Lung (tissue), 12 donors: ENCODE measurements around the gene CHD1. TPM values are rescaled to one million over a fixed set of nuclear protein-coding genes. Genes with fewer than 3 reads are reported as not detected.

Source experiments
- ATAC-seq: fragments of 200-7000 bp; cut with Tn5 transposase; one replicate; pipeline ENCODE4 v1.9.1; 2020; ENCODE audit warnings: moderate number of reproducible peaks; ENCODE audit not compliant: insufficient read depth, low FRiP score
- DNase-seq, 3 donors: peaks; one replicate each; pipeline ENCODE4 v3.0.0-alpha.2; 2013 to 2017
- H3K27ac ChIP-seq, 2 donors: one replicate each; pipeline ENCODE4 v1.5.1; 2013; ENCODE audit warnings: mild to moderate bottlenecking in 2 of 2, moderate library complexity in 2 of 2, control low read depth in 1 of 2, inconsistent platforms in 1 of 2, low read depth in 1 of 2, low read length in 1 of 2
- H3K27me3 ChIP-seq, 3 donors: one replicate each; pipeline ENCODE4 v1.5.1; 2013; ENCODE audit warnings: low read length in 2 of 3; ENCODE audit not compliant: control insufficient read depth in 3 of 3, insufficient read depth in 3 of 3
- H3K36me3 ChIP-seq, 4 donors: one replicate each; pipeline ENCODE4 v1.5.1; 2013; ENCODE audit warnings: low read length in 4 of 4, mild to moderate bottlenecking in 1 of 4, moderate library complexity in 1 of 4; ENCODE audit not compliant: control insufficient read depth in 4 of 4, insufficient read depth in 4 of 4
- H3K4me1 ChIP-seq, 5 donors: one replicate each; pipeline ENCODE4 v1.5.1; 2013; ENCODE audit warnings: low read length in 5 of 5, mild to moderate bottlenecking in 2 of 5, moderate library complexity in 1 of 5; ENCODE audit not compliant: control insufficient read depth in 5 of 5, insufficient read depth in 5 of 5
- H3K4me3 ChIP-seq: one replicate; pipeline ENCODE4 v1.5.1; 2013; ENCODE audit warnings: mild to moderate bottlenecking, control low read depth, moderate library complexity
- H3K9ac ChIP-seq, 2 donors: one replicate each; pipeline ENCODE4 v1.5.1; 2013; ENCODE audit warnings: low read length in 2 of 2, control low read depth in 1 of 2; ENCODE audit not compliant: insufficient read depth in 1 of 2
- H3K9me3 ChIP-seq, 4 donors: one replicate each; pipeline ENCODE4 v1.5.1; 2013; ENCODE audit warnings: low read length in 3 of 4, mild to moderate bottlenecking in 1 of 4, moderate library complexity in 1 of 4; ENCODE audit not compliant: control insufficient read depth in 4 of 4, insufficient read depth in 3 of 4
- CTCF ChIP-seq: IDR thresholded peaks from 2 replicates; pipeline ENCODE4 v1.5.1; 2012; ENCODE audit warnings: mild to moderate bottlenecking; ENCODE audit errors: control extremely low read depth, extremely low read depth
- WGBS, 2 donors: extraction: QIAGEN DNeasy Blood & Tissue Kit; methylation state at CpG; one replicate each; pipeline ENCODE4 v1.1.7; 2013; 5-methylcytosine and 5-hydroxymethylcytosine counted together
- polyA plus RNA-seq, 2 donors: library from polyadenylated mRNA; stranded (reverse); fragments of 200-250 nt; gene quantifications; one replicate each; pipeline ENCODE4 v1.2.1, GENCODE V29; 2013
- total RNA-seq, 2 donors: library from RNA; depleted of rRNA in 1 of 2; stranded (reverse); fragments of >200 nt in 1 of 2; gene quantifications; one replicate each; pipeline ENCODE4 v1.2.1, GENCODE V29; 2014 to 2021
- donor health status: control.
- donor health status: control.
- donor health status: Bipolar disorder and iron deficiency.
- donor health status: healthy.
- donor health status: DM: yes; HTN: yes; CAD: no.

The CHD1 gene
- total and polyA plus RNA-seq, 4 donors, result 17.8 to 126 (median 22.6) TPM

GRCh38 chr5:98839469-98840383 lies 89.1 kb downstream of the CHD1 start:
- H3K27me3 ChIP-seq, result no peaks in the 10 kb centered on the region
- peak; percentile 21 to 55 (median 53) for DNase-seq
- WGBS, 2 donors, result 42 to 48% methylated on average over 41 to 42 of the region's 42 CpGs

GRCh38 chr5:98836175-98836574 lies 92.6 kb downstream of the CHD1 start:
- Histone ChIP-seq H3K27ac (no peak overlapping the region), H3K4me1 (peaks cover 0 to 4% (median 0%) of the 10 kb centered on the region in 5 donors), H3K9me3 (no peaks in the 10 kb centered on the region), H3K36me3 (no peaks in the 10 kb centered on the region), H3K4me3 (no peak overlapping the region), H3K9ac (no peak overlapping the region), H3K27me3 (no peaks in the 10 kb centered on the region)
- DNase-seq (no peak), ATAC-seq (no peak)
- no peak for TF ChIP-seq CTCF
- WGBS, 2 donors, result 94 to 95% methylated on average over 5 of the region's 5 CpGs

More at GRCh38 chr5:98839469-98840383, 89.1 kb downstream of the CHD1 start:
- Histone ChIP-seq H3K4me1 (peaks cover 0 to 4% (median 0%) of the 10 kb centered on the region in 5 donors), H3K36me3 (no peaks in the 10 kb centered on the region), H3K4me3 (no peak overlapping the region), H3K9ac (no peak overlapping the region), H3K9me3 (peaks cover 0 to 4% (median 1%) of the 10 kb centered on the region in 4 donors), H3K27ac (no peak overlapping the region)
- ATAC-seq, result peak; percentile 53
- TF ChIP-seq CTCF, result no peak

GRCh38 chr5:98827588-98828284 lies 101.1 kb downstream of the CHD1 start:
- 80 to 89% methylated on average over 7 of the region's 7 CpGs for WGBS, 2 donors
- no peaks in the 10 kb centered on the region for H3K27me3 ChIP-seq
- H3K9me3 ChIP-seq, result peaks cover 0 to 6% (median 0%) of the 10 kb centered on the region in 4 donors
- DNase-seq, result no peak
- TF ChIP-seq CTCF, result no peak
- H3K27ac ChIP-seq, result no peak overlapping the region
- no peak overlapping the region for H3K4me3 ChIP-seq
- ATAC-seq, result no peak
- H3K4me1 ChIP-seq, result no peaks in the 10 kb centered on the region
- no peak overlapping the region for H3K9ac ChIP-seq
- no peaks in the 10 kb centered on the region for H3K36me3 ChIP-seq
